Vagina (tissue), 2 donors: ENCODE measurements around the gene PLA2R1. TPM values are rescaled to one million over a fixed set of nuclear protein-coding genes. Genes with fewer than 3 reads are reported as not detected.

Experiments used
- DNase-seq, 2 donors: peaks; one replicate each; pipeline ENCODE4 v3.0.0-alpha.2; 2017; ENCODE audit errors: extremely low spot score in 2 of 2
- H3K27ac ChIP-seq: fragments of 200-600 bp; sonication (generic); one replicate; pipeline ENCODE4 v1.5.1; 2019
- H3K27me3 ChIP-seq: fragments of 200-600 bp; sonication (generic); one replicate; pipeline ENCODE4 v1.5.1; 2019
- H3K36me3 ChIP-seq, 2 donors: fragments of 200-600 bp; sonication (generic); one replicate each; pipeline ENCODE4 v1.5.1; 2017 to 2019
- H3K4me1 ChIP-seq: fragments of 200-600 bp; sonication (generic); one replicate; pipeline ENCODE4 v1.5.1; 2019
- H3K4me3 ChIP-seq, 2 donors: fragments of 200-600 bp; sonication (generic); 1 replicate in 1 of 2; 2 replicates in 1 of 2; pipeline ENCODE4 v1.5.1; 2016 to 2019
- H3K9me3 ChIP-seq: fragments of 200-600 bp; sonication (generic); one replicate; pipeline ENCODE4 v1.5.1; 2019
- POLR2A ChIP-seq, 2 donors: fragments of 450-650 bp; IDR thresholded peaks; one replicate each; pipeline ENCODE4 v1.6.1; 2017; ENCODE audit warnings: antibody characterized with exemption in 2 of 2, mild to moderate bottlenecking in 2 of 2, moderate library complexity in 2 of 2
- POLR2AphosphoS5 ChIP-seq, 2 donors: sonication (generic); formaldehyde crosslinking; IDR thresholded peaks; one replicate each; pipeline ENCODE4 v1.9.0; 2017; ENCODE audit warnings: antibody characterized with exemption in 2 of 2, mild to moderate bottlenecking in 2 of 2, low read depth in 1 of 2; ENCODE audit not compliant: insufficient read depth in 1 of 2
- intact Hi-C: fragments of 100-400 bp; cut with DNase I; formaldehyde crosslinking; loops from one replicate; pipeline ENCODE4 v1.15.1; 2023
- total RNA-seq: library from RNA; depleted of rRNA; stranded (reverse); fragments of >200 nt; gene quantifications from one replicate; pipeline ENCODE4 v1.2.3, GENCODE V29; 2016
- TF ChIP-seq, protein P1 (sequence below), 3 experiments: fragments of 450-650 bp in 2 of 3; fragments of 200-600 bp in 1 of 3; sonication (generic) in 1 of 3; IDR thresholded peaks; one replicate each; pipeline ENCODE4 v1.5.1; 2017 to 2019; ENCODE audit warnings: antibody characterized with exemption in 3 of 3, mild to moderate bottlenecking in 2 of 3, moderate library complexity in 2 of 3

The PLA2R1 gene
- total RNA-seq, 1 donor from 2014 or later = 24.3 TPM

- intact Hi-C loops = no loop called here
- no peak overlapping the region for H3K4me3 ChIP-seq
- no peaks in the 10 kb centered on the region for H3K27me3 ChIP-seq
- H3K9me3 ChIP-seq = no peaks in the 10 kb centered on the region
- no peak for DNase-seq
- H3K36me3 ChIP-seq = peaks cover 0 to 11% of the 10 kb centered on the region in 2 donors
- H3K27ac ChIP-seq = no peak overlapping the region
- TF ChIP-seq POLR2AphosphoS5 (IDR thresholded peaks at IDR 0.05; ENCODE audit: insufficient read depth in 1 of 2, low read depth in 1 of 2) (no peak), POLR2A (IDR thresholded peaks at IDR 0.05) (no peak)
- TF ChIP-seq, protein P1, sequence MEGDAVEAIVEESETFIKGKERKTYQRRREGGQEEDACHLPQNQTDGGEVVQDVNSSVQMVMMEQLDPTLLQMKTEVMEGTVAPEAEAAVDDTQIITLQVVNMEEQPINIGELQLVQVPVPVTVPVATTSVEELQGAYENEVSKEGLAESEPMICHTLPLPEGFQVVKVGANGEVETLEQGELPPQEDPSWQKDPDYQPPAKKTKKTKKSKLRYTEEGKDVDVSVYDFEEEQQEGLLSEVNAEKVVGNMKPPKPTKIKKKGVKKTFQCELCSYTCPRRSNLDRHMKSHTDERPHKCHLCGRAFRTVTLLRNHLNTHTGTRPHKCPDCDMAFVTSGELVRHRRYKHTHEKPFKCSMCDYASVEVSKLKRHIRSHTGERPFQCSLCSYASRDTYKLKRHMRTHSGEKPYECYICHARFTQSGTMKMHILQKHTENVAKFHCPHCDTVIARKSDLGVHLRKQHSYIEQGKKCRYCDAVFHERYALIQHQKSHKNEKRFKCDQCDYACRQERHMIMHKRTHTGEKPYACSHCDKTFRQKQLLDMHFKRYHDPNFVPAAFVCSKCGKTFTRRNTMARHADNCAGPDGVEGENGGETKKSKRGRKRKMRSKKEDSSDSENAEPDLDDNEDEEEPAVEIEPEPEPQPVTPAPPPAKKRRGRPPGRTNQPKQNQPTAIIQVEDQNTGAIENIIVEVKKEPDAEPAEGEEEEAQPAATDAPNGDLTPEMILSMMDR (IDR thresholded peaks at IDR 0.05) = no peak
- H3K4me1 ChIP-seq = peaks cover 1% of the 10 kb centered on the region
Measured at GRCh38 chr2:160028431-160029269, 33.8 kb downstream of the PLA2R1 start.

DNA sequence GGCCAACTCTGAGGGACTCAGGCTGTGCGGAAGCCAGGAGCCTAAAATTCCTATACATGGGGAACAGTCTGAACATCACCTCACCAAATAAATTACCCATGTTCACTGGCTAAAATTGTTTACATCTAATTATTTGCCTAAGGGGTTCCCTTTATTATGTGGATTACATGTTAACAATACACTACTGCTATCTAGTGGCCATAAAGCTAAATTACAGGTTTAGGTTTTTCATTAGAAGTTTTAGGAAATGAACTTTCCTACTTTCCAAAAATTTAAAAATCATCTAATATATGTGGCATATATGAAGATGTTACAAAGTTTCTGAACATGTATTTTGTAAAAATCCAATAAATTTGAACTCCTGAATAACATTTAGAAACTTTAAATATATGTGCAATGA lies 40.3 kb downstream of the PLA2R1 start:
- DNase-seq = no peak
- Histone ChIP-seq H3K4me3 (no peak overlapping the region), H3K4me1 (no peaks in the 10 kb centered on the region), H3K27me3 (no peaks in the 10 kb centered on the region), H3K36me3 (peaks cover 0 to 34% of the 10 kb centered on the region in 2 donors), H3K27ac (no peak overlapping the region), H3K9me3 (no peaks in the 10 kb centered on the region)
- no peak for TF ChIP-seq POLR2A (IDR thresholded peaks at IDR 0.05)
- TF ChIP-seq, protein P1 (IDR thresholded peaks at IDR 0.05) = no peak
- no peak for TF ChIP-seq POLR2AphosphoS5 (IDR thresholded peaks at IDR 0.05; ENCODE audit: insufficient read depth in 1 of 2, low read depth in 1 of 2)
- intact Hi-C loops = no loop called here

- no peak for DNase-seq
- Histone ChIP-seq H3K36me3 (peaks cover 0 to 30% of the 10 kb centered on the region in 2 donors), H3K4me1 (no peaks in the 10 kb centered on the region), H3K27ac (no peak overlapping the region), H3K27me3 (no peaks in the 10 kb centered on the region), H3K4me3 (no peak overlapping the region), H3K9me3 (no peaks in the 10 kb centered on the region)
- intact Hi-C loops = no loop called here
- no peak for TF ChIP-seq POLR2AphosphoS5 (IDR thresholded peaks at IDR 0.05; ENCODE audit: insufficient read depth in 1 of 2, low read depth in 1 of 2)
- TF ChIP-seq, protein P1 (IDR thresholded peaks at IDR 0.05) = no peak
- TF ChIP-seq POLR2A (IDR thresholded peaks at IDR 0.05) = no peak
Measured at GRCh38 chr2:160019374-160020090, 42.9 kb downstream of the PLA2R1 start.

DNA sequence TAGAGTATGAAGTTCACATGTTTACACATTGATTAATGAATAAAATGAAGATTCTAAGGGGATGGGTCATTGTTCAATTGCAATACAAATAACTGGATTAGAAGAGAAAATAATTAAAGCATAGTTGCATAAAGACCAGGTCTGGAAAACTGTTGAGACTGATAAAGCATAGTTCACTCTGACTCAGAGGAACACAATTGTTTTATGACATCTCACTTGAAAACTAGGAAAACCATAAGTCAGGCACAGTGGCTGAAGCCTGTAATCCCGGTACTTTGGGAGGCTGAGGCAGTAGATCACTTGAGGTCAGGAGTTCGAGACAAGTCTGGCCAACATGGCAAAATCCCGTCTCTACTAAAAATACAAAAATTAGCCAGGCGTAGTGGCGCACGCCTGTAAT lies 46.7 kb downstream of the PLA2R1 start:
- no peaks in the 10 kb centered on the region for H3K9me3 ChIP-seq
- H3K4me3 ChIP-seq = no peak overlapping the region
- H3K4me1 ChIP-seq = no peaks in the 10 kb centered on the region
- H3K27ac ChIP-seq = no peak overlapping the region
- no peak for DNase-seq
- TF ChIP-seq, protein P1 (IDR thresholded peaks at IDR 0.05) = no peak
- no peak for TF ChIP-seq POLR2A (IDR thresholded peaks at IDR 0.05)
- no peak for TF ChIP-seq POLR2AphosphoS5 (IDR thresholded peaks at IDR 0.05; ENCODE audit: insufficient read depth in 1 of 2, low read depth in 1 of 2)
- intact Hi-C loops = no loop called here
- no peaks in the 10 kb centered on the region for H3K27me3 ChIP-seq
- peaks cover 0 to 23% of the 10 kb centered on the region in 2 donors for H3K36me3 ChIP-seq
